GM21390 (cell line): ENCODE data around the gene ARSD.
"Not testable (repeated sequence)": the region's sequence is repeated elsewhere in the genome, so short reads cannot be mapped to it uniquely, and the experiment has no call there.

Experiments
- ATAC-seq: cut with Tn5 transposase; IDR thresholded peaks from one replicate; pipeline ENCODE4 v1.9.1; 2021; ENCODE audit not compliant: unreplicated experiment

Gene ARSD, protein sequence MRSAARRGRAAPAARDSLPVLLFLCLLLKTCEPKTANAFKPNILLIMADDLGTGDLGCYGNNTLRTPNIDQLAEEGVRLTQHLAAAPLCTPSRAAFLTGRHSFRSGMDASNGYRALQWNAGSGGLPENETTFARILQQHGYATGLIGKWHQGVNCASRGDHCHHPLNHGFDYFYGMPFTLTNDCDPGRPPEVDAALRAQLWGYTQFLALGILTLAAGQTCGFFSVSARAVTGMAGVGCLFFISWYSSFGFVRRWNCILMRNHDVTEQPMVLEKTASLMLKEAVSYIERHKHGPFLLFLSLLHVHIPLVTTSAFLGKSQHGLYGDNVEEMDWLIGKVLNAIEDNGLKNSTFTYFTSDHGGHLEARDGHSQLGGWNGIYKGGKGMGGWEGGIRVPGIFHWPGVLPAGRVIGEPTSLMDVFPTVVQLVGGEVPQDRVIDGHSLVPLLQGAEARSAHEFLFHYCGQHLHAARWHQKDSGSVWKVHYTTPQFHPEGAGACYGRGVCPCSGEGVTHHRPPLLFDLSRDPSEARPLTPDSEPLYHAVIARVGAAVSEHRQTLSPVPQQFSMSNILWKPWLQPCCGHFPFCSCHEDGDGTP

DNA sequence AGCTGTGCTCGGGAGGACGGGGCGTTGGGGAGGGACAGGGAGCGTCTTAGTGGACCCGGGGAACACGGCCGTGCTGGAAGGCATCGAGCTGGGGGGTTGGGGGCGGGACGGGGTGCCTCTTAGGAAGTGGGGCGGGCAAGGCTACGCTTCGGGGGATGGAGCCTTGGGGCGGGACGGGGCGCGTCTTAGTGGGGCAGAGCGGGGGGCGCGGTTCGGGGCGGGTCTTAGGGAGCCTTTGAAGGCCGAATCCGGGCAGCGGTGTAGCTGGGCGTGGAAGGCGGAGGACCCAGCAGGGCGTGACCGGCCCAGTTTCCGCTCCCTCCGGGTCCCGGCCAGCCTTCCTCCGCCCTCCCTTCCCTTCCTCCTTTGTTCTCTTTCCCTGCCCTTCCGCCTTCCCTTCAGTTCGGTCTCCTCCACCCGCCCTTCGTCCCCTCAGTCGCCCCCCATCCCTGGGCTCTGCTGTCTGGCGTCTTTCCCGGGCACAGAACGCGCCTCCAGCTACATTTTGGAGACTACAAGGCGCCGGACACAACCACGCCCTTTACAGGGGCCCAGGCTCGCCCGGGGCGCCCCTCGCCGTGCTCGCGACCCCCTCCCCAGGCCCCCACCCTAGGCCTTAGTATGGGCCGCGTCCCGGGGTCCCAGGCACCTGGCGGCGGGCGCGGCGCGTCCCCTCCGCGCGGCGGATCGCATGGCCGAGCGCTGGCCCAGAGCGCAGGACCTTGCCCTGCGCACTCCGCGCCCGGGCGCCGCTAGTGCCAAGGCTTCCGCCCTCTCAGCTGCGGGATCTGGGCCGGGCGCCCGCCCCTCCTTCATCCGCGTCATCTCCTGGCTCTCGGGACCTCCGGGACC is at the start of gene ARSD:
TSS of gene ARSD (minus strand) at position 757 of the 852 bp plus-strand sequence. CDS start at position 693, 64 bp downstream.
- ATAC-seq: peak; percentile 94

DNA sequence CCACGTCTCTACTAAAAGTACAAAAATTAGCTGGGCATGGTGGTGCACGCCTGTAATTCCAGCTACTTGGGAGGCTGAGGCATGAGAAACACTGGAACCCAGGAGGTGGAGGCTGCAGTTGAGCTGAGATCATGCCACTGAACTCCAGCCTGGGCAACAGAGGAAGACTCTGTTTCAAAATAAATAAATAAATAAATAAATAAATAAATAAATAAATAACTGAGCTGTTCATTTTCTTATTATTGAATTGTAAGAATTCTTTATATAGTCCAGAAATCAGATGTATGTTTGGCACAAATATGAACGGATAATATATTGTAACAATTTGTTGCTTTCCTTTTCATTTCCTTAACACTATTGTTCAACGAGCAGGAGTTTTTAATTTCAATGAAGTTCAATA is 49.5 kb upstream of the ARSD start:
- ATAC-seq: not testable (repeated sequence)

DNA sequence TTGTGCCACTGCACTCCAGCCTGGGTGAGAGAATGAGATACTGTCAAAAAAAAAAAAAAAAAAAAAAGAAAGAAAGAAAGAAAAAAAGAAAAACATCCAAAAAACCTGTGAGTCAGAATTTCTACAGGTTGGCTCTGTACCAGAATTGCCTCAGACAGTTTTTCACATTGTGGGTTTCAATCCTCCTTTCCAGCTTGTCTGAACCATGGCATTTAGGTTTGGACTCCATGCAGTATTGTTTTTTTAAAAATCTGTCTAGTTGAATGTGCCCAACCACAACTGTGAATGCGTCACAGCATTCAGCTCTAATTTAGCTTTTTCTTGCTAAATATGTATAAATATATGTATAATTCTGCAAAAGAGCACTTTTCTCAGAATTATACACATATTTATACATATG is 45.8 kb upstream of the ARSD start:
- no peak for ATAC-seq

DNA sequence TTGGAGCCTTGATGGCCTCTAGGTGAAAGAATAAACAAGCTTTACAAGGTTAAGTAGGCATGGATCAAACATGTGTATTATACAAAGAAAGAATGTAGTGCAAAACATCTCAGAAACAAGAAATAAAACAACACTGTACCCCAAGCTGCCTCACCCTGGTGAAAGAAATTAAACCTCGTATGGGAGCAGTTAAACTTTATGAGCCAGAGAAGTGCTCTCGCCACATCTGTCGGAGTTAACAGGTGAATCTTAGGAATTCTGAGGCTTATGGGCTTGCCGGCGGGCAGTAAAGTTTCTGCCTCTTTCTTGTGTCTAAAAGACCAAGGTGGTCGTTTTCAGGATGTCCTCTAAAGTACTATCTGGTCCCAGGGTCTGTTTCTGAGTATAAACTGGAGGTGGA is 43.3 kb upstream of the ARSD start:
- no peak for ATAC-seq

DNA sequence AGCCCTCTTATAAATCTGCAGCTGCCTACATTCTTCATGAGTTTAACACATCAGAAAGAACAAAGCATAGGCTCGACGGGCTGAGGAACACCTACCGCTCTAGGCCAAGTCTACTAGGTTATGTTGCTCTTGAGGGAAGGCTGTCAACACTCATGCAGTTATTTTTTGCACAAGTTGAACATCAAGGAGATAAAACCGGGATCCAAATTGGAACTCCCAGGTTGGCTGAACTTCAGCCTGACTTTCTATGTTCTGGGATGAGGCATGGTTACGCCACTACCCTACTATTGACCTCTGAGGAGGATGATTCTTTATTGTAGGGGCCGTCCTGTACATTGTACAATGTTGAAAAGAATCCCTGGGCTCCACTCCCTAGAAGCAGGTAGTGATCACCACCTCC is 39.9 kb upstream of the ARSD start:
- no peak for ATAC-seq

DNA sequence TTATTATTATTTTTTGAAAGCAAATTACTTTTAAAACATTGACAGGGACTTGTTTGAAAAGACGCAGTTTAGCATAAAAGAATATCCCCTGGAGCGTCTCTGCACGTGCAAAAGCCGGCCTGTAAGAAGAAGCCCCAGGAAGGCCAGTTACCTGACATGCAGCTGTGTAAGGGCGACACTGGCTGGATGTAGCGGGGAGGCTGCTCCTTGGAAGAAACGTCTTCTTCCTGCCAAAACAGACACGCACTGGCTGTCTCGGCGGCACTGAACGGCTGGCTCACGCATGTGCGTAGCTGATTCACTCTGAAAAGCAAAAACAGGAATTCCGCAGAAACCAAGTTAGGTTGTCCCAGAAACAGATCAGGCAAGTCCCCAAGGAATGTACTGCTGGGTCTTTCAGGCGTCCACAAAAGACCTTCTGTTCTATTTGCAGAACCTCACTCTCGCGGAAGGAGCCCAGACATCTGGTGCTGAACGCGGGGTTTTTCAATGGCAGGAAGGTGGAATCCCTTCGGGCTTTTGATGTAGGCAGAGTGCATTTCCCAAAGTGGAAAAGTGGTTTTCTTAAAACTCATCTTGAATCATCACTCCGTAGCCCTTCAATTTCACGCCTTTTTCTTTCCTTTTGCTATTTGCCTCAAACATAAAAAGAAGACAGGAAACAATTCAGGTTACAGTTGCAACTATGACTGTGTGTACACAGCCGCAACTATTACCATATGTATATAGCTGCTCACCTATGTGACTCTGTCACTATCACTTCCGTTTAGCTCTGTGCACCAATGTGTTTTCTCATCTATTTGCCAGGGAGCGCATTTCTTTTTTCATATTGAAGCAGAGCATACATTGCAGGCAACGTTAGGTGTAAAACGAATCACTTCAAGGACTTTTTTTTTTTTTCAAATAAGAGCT is 39.1 kb upstream of the ARSD start:
- no peak for ATAC-seq

DNA sequence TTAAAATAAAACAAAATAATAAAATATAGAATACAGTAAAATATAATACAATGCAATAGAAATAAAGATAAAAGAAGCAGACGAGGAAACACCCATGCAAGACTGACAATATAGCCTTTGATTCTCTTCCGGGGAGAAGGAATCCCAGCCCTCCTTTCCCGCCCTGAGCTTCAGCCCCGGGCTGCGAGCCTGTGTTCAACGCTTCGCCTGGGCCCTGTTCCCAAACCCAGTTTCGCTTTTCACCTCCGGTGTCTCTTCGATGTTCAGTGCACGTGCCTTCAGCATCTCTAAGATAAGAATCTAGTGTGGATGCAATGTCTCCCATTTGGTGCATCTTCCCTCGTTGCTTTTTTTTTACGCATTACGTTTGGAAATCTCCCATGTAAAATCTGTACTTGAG is 38.4 kb upstream of the ARSD start:
- no peak for ATAC-seq

DNA sequence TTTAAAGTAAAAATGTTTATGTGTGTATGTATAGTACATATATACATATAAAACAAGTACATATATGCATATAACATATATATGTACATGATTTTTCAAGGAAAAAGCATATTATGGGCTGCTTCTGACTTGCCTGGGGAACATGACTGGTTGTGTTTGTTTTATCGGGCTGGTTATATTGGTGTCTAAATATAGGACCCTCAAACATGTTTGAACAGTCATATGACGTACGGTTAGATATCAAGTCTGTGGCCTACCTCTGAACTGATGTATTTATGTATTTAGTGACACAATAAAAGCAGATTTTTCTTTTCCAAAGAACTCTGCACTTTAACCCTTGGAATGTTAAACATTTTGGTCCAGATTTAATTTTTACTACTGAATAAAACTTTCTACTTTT is 37.9 kb upstream of the ARSD start:
- no peak for ATAC-seq

DNA sequence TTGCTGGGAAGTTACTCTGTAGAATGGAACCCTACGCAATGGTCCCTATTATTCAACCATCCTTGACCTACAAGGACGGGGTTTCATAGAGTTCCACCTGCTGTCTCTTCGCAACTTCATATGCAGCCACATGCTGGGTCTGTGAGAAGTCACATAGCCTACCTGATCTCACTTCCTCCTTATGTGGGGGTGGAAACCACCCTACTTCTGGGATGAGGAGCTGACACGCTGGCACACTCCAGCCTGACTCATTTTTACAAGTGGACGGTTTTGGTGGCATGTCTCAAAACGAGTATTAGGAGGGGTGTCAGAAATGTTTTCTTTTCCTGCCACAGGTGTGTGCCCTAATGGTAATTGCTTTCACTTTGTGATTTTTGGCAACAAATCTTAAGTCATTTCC is 36.8 kb upstream of the ARSD start:
- ATAC-seq: peak; percentile 58

DNA sequence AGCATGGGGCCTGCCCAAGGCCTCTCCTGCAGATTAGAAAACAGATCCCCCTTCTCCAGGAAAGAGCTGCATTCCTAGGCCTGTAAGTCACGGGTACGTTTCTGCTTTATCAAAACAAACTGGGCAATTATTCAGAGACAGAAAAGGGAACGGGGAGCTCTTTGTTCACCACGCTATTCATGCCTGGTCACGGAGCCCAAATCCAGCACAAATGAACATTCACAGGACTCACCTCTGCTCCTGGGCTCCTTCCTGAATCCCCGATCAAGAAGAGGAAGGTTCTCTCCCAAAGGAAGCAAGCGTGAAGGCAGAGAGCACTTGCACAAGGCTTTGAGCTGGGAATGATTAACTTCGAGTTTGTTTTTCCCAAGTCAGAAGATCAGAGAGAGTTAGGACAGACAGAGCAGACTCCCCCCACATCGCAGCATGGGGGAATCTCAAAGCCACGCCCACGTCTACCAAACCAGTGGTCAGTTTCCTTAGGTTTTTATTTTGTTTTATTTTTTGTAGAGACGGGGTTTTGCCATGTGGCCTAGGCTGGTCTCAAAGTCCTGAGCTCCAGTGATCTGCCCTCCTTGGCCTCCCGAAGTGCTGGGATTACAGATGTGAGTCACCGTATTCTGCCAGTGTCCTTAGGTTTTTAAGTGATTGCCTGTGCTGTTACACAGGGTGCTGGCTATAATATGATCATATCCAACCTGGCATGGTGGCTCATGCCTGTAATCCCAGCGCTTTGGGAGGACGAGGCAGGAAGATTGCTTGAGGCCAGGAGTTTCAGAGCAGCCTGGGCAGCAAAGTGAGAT is 35.1 kb upstream of the ARSD start:
- not testable (repeated sequence) for ATAC-seq

DNA sequence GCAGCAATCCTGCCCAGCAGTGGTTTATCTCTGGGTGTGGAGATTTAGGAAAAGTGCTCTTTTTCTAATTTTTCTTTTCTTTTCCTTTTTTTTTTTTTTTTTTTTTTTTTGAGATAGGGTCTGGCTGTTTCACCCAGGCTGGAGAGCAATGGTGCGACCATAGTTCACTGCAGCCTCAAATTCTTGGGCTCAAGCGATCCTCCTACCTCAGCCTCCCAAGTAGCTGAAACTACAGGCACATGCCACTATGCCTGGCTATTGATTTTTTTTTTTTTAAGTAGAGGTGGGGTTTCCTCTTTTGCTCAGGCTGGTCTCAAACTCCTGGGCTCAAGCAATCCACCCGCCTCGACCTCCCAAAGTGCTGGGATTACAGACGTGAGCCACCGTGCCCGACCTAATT is 34.3 kb upstream of the ARSD start:
- not testable (repeated sequence) for ATAC-seq

DNA sequence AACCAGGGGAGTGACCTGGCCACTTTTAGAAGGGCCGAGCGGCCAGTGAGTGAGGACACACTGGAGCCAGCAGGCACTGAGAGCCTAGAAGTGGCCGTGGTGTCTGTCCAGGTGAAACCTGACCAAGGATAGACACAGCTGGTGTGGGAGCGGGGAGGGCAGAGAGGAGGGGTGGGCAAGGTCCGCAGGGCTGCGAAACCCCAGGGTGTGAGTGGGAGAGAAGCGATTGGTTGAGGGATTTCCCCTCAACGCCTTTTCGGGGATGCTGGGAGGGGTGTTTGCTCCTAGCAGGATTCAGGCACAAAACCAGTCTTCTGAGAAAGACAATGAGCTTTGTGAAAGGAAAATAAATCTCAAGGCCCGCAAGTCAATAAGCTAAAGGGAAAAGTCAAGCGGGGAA is 33.2 kb upstream of the ARSD start:
- ATAC-seq: no peak

DNA sequence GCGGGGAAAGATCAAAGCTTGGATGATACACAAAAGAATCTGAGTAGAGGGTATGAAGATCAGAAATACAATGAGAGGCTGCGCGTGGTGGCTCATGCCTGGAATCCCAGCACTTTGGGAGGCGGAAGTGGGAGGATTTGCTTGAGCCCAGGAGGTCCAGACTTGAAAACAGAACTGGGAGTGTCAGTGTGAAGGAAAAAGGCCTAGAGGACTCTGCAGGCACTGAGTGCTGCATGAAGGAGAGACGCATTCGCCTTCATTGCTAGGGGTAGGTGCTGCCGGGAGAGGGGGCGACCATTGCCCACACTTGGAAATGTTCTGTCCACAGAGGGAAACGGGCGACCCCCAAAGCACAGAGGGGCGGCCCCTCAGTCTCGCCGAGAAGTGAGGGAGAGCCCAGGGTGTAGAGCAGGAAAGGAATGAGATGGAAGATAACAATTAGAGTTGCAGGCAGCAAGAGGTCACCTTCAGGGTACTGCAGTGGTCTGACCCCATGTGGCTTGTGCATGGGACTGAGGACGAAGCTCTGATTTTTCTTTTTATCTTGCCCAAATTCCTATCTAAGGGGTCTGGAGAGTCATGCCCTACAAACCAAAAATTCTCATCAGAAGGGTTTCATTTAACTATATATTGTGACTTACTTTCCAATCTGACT is 31.8 kb upstream of the ARSD start:
- no peak for ATAC-seq

DNA sequence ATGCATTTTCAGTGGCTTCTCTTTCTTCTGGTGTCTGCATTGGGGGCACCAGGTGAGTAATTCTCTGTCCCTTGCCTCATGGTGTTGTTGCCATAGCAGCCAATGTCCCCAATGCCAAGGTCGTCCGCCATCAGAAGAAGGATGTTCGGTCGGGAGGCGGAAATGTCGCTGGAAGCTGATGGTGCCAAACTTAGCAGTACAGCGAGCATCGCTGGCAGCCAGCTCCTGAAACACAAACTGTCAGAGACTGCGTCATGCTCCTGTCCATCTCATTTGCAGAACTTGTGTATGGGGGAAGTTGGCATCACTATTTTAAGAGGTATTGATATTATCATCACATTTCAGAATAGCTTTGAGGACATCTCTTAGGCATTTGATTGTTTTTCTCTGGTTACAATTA is 29.1 kb upstream of the ARSD start:
- no peak for ATAC-seq

DNA sequence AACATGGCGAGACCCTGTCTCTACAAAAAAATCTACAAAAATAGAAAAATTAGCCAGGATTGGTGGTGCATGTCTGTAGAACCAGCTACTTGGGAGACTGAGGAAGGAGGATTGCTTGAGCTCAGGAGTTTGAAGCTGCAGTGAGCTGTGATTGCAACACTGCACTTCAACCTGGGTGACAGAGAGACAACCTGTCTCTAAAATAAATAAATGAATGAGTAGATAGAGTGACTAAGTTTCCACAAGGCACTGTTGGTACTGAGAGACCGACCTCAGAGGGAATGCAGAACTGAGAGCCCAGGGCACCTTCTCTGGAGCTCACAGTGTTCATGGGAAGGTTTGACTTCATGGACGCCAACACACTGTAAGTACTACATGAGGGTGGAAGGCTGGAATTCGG is 26.7 kb upstream of the ARSD start:
- ATAC-seq: no peak

DNA sequence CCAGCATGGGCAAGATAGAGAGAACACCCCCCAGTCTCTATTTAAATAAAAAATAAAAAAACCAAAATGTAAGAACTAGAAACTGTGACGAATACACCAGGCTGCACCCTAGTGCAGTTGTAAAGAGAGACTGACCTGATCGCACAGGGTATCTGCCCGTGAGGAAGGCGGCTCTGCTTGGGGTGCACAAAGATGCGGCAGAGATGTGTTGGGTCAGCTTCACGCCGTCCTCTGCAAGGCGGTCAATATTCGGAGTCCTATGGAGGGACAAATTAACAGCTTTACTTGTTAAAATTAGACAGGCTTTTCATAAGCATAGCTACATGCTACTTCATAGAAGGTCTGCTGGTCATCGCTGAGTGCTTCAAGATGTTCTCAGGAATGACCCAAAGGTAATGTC is 26.1 kb upstream of the ARSD start:
- no peak for ATAC-seq

DNA sequence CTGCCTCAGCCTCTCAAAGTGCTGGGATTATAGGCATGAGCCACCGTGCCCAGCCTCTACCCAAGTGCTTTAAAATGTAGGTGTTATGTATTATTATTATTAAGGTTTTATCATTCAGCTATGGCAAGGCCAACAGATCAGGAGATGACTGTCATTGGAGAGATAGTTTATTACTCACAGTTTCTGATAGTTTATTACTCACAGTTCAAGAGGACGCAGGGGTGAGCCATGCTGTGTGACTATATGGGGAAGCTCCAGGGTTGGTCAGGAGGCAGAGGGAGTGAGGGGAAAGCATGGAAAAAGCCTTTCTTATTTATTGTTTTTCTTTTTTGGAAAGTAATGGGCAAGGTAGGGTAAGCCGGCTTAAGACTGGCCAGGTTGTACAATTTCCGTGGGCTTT is 25.4 kb upstream of the ARSD start:
- no peak for ATAC-seq

DNA sequence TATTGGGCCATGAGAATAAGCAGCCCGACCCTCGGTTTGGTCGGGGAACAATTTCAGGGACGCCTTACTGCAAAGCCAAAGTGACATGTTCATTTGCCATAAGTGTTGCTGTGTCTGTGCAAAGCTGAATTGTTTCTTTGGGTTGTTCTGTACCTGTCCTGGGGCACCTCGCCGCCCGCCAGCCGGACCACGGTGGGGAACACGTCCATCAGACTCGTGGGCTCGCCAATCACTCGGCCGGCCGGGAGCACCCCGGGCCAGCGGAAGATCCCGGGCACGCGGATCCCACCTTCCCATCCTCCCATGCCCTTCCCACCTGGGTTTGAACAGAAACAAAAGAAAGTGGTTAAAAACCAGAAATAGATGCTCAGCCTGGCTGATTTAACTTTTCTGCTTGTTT is 8.8 kb upstream of the ARSD start:
- not testable (repeated sequence) for ATAC-seq
